Astrocyte (in vitro differentiated cells and primary cell): ENCODE measurements around the gene WIPF3.
A peak's percentile ranks its signal among the peaks of the same experiment; 100 is the strongest.

Source experiments
- CTCF ChIP-seq: IDR thresholded peaks from 2 replicates; pipeline ENCODE4 v1.5.1; 2011; ENCODE audit warnings: low read depth, mild to moderate bottlenecking, inconsistent platforms, low read length, moderate library complexity; ENCODE audit not compliant: insufficient read depth
- EZH2 ChIP-seq: IDR thresholded peaks from 2 replicates; pipeline ENCODE4 v1.6.1; 2012; ENCODE audit warnings: mild to moderate bottlenecking, low read length, inconsistent platforms; ENCODE audit not compliant: insufficient read depth

- TF ChIP-seq EZH2 (no peak), CTCF (peak; percentile 71)
Measured at GRCh38 chr7:29878081-29878688, 71.9 kb downstream of the WIPF3 start.
